Measurements from ENCODE around the gene C16orf82. TPM values are rescaled to one million over a fixed set of nuclear protein-coding genes. Genes with fewer than 3 reads are reported as not detected.

The C16orf82 gene
- total RNA-seq, 4 donors from 2014 or later, result not detected

DNA sequence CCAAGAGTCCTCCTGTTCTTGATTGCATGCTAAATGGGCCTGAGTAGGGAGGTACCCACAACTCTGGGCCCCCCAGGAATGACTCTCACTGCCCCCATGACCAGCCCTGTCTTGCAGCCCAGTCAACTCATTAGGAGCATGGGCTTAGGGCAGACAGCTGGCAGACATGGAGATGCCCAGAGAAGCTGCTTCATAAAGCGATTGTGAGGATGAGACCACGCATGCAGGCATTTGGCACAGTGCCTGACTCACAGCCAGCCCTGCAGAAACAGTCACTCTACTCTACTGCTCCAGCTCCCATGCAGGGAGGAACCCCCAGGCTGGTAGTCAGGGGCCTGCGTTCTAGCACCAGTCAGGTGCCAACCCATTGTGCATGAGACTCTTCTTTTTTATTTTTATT, 8.4 kb upstream of the C16orf82 start:
- TF ChIP-seq, protein P1, sequence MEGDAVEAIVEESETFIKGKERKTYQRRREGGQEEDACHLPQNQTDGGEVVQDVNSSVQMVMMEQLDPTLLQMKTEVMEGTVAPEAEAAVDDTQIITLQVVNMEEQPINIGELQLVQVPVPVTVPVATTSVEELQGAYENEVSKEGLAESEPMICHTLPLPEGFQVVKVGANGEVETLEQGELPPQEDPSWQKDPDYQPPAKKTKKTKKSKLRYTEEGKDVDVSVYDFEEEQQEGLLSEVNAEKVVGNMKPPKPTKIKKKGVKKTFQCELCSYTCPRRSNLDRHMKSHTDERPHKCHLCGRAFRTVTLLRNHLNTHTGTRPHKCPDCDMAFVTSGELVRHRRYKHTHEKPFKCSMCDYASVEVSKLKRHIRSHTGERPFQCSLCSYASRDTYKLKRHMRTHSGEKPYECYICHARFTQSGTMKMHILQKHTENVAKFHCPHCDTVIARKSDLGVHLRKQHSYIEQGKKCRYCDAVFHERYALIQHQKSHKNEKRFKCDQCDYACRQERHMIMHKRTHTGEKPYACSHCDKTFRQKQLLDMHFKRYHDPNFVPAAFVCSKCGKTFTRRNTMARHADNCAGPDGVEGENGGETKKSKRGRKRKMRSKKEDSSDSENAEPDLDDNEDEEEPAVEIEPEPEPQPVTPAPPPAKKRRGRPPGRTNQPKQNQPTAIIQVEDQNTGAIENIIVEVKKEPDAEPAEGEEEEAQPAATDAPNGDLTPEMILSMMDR (IDR thresholded peaks at IDR 0.05; ENCODE audit: low read depth), result no peak

DNA sequence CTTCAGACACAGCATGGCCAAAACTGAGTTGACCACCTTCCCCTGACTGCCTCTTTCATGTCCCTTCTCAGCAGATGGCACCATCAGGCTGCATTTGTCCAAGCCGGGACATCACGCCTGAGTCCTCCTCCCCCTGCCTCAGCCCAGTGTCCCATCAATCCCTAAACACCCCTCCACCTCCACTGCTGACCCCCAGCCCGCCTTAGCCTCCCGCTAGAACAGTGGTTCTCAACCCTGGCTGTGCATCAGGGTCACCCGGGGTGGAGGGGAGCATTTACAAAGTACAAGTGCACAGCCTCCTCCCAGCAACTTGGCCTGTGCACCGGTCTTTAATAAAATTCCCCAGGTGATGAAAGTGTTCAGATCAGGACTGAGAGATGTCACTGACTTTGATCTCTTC, 4.0 kb downstream of the C16orf82 start:
- TF ChIP-seq, protein P1 (IDR thresholded peaks at IDR 0.05; ENCODE audit: low read depth), result no peak

DNA sequence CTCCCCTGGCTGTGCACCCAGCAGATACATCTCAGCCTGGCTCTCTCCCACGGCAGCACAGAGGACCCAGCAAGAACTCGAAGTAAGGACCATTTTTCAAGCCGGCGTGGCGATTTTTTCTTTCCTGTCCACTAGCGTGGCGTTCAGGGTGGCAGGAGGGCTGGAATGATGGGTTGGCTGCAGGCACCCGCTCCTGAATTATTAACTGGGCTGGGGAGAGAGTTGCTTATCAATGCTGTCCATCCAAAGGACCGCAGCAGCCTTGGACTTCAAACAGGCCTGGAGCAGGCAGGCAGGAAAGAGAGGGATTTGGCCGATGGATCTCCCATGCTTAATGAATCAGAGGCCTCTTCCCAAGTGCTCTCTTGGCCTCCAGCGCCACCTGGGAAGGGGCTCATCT, 7.0 kb downstream of the C16orf82 start:
- TF ChIP-seq, protein P1 (IDR thresholded peaks at IDR 0.05; ENCODE audit: low read depth), result no peak

DNA sequence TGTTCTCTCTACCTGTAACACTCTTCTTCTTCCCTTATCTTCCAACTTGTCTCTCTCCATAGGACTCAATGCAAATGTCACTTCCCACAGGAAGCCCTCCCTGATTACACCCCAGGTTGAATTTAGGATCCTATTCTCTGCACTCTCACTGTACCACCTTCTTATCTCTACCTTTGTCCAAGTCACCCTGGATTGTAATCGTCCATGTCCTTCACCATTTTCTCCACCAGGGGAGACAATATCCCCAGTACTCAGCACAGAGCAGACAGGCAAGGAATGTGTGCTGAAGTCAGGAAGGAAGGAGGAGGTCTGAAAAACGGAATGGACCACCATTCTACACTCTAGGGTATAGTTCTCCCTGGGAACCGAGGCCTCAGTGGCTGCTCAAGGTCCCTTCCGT, 14.2 kb downstream of the C16orf82 start:
- TF ChIP-seq, protein P1 (IDR thresholded peaks at IDR 0.05; ENCODE audit: low read depth), result no peak

DNA sequence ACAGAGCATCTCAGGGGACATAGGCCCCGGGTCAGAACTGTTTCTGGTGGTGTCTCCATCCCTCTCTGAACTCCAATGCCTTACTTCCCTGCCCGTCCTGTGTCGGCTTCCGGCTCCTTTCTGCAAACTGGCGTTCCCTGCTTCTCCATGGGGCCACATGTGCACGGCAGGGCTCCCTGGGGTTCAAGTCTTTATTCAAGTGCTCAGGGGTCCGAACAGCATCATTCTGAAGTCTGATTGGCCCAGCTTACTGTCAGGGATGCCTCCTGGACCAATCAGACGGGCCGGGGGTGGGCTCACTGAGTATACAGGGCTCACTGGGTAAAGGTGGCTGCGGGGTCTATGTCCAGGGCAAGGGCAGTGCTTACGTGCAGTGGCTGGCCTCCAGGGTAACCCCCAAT, 17.1 kb downstream of the C16orf82 start:
- TF ChIP-seq, protein P1 (IDR thresholded peaks at IDR 0.05; ENCODE audit: low read depth), result no peak

DNA sequence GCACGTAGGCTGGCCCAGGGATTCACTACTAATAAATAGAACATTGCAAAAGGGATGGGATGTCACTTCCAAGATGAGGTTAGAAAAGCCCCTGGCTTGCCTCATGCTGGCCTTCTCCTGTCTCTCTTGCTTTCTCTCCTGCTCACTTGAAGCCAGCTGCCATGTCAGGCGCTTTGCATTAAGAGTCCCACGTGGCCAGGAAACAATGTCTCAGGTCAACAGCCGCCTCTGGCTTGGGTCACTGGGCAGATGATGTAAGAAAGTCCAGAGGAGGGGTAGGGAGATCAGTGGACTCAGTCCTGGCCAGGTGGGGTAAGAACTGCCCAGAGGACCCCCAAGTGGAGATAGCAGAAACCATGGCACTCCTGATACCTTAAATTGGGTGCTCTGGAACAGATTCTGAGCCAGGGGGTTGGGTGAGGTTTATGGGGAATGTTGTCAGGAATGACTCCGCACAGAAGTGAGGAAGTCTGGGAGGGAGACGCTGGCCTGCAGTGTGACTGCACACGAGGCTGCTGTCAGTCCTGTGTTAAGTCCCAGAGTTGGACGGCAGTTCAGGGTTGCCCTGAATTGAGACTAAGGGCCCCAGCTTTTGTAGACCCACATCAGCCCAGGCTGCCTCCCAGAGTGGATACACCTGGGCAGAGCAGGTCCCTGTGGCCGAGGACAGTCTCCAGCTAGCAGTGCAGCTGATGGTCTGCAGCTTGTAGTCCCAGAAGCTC, 17.7 kb downstream of the C16orf82 start:
- TF ChIP-seq, protein P1 (IDR thresholded peaks at IDR 0.05; ENCODE audit: low read depth), result no peak

DNA sequence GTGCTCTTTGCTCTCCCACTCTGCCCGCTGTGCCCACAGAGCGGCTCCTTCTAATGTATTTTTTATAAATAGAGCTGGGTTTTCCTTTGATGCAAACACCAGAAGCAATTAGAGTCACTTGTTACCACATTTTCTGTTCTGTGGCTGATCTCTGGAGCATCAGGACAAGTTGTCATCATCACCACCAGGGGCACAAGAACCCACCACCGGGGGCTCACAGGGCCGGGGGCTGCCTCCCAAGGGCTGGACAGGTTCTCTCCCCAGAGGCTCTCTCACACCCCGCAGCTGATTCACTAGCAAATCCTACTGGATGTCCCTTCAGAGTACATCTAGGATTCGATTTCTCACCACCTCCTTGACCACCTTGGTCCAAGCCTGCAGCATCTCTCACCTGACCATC, 18.5 kb downstream of the C16orf82 start:
- TF ChIP-seq, protein P1 (IDR thresholded peaks at IDR 0.05; ENCODE audit: low read depth), result no peak
